Measurements from ENCODE around the gene TOM1L2. TPM values are rescaled to one million over a fixed set of nuclear protein-coding genes. Genes with fewer than 3 reads are reported as not detected.

Gene TOM1L2
- polyA plus RNA-seq, 4 donors, result 36.1 to 52.2 (median 44.9) TPM

- DNase-seq (ENCODE audit: low read depth in 4 of 4, low spot score in 2 of 4), result no peak
Measured at GRCh38 chr17:17796787-17797061, 175.5 kb downstream of the TOM1L2 start.

GRCh38 chr17:17795946-17796786 lies 176.0 kb downstream of the TOM1L2 start:
- no peak for DNase-seq (ENCODE audit: low read depth in 4 of 4, low spot score in 2 of 4)

- no peak for DNase-seq (ENCODE audit: low read depth in 4 of 4, low spot score in 2 of 4)
Measured at GRCh38 chr17:17795296-17795695, 176.9 kb downstream of the TOM1L2 start.

- DNase-seq (ENCODE audit: low read depth in 4 of 4, low spot score in 2 of 4), result no peak
Measured at GRCh38 chr17:17794382-17794781, 177.8 kb downstream of the TOM1L2 start.

Other genes starting within 250 kb of the TOM1L2 start
- gene SREBF1, start 135.4 kb downstream of the TOM1L2 start, polyA plus RNA-seq (ENCODE audit: insufficient read length in 4 of 4), result 10 to 100 TPM; 43.9 to 58.1 (median 50.8) TPM
- gene DRC3, start 462 bp upstream of the TOM1L2 start, polyA plus RNA-seq (ENCODE audit: insufficient read length in 4 of 4), result 10 to 100 TPM; 11.2 to 25.9 (median 16.3) TPM
- 10 to 100 TPM; 23.6 to 33.8 (median 27.2) TPM for gene ATPAF2, start 66.8 kb upstream of the TOM1L2 start, polyA plus RNA-seq (ENCODE audit: insufficient read length in 4 of 4)
- gene GID4, start 67.0 kb upstream of the TOM1L2 start, polyA plus RNA-seq (ENCODE audit: insufficient read length in 4 of 4), result 10 to 100 TPM; 11.4 to 18.9 (median 14.6) TPM
- gene DRG2, start 115.5 kb upstream of the TOM1L2 start, polyA plus RNA-seq (ENCODE audit: insufficient read length in 4 of 4), result 10 to 100 TPM; 34.0 to 46.9 (median 40.4) TPM
- 1 to 10 TPM; 1.9 to 5.3 (median 3.2) TPM for gene MYO15A, start 136.4 kb upstream of the TOM1L2 start, polyA plus RNA-seq (ENCODE audit: insufficient read length in 4 of 4)
- 10 to 100 TPM; 66.3 to 71.3 (median 69.4) TPM for gene ALKBH5, start 211.4 kb upstream of the TOM1L2 start, polyA plus RNA-seq (ENCODE audit: insufficient read length in 4 of 4)